HEK293 (cell line): ENCODE data around the gene USP5.
A peak's percentile ranks its signal among the peaks of the same experiment; 100 is the strongest.
"Not testable (repeated sequence)": the region's sequence is repeated elsewhere in the genome, so short reads cannot be mapped to it uniquely, and the experiment has no call there.

Experiments used
- CTCF ChIA-PET: fragments of 350-600 bp; formaldehyde crosslinking; extraction: SDS; loops from one replicate; lab custom pipeline; 2021; ENCODE audit warnings: antibody characterized with exemption; lab: Yijun Ruan, JAX
- POLR2A ChIA-PET: fragments of 300-600 bp; formaldehyde crosslinking; extraction: SDS; loops from one replicate; lab custom pipeline; 2020; ENCODE audit warnings: antibody characterized with exemption, inconsistent platforms; lab: Yijun Ruan, JAX
- H3K27ac ChIP-seq: fragments of 200-500 bp; sonication (Bioruptor generic); 2 replicates; pipeline ENCODE4 v1.5.1; 2014; ENCODE audit warnings: low read depth, low read length, control low read depth, inconsistent platforms; ENCODE audit errors: extremely low read depth
- H3K36me3 ChIP-seq, 2 experiments: fragments of 200-500 bp in 1 of 2; sonication (Bioruptor generic) in 1 of 2; 1 replicate in 1 of 2; 2 replicates in 1 of 2; pipeline ENCODE4 v1.5.1; 2014 to 2017; ENCODE audit warnings: inconsistent platforms in 2 of 2, low read length in 2 of 2; ENCODE audit not compliant: control insufficient read depth in 2 of 2, insufficient read depth in 1 of 2
- H3K4me1 ChIP-seq: fragments of 200-500 bp; sonication (Bioruptor generic); 2 replicates; pipeline ENCODE4 v1.5.1; 2014; ENCODE audit warnings: mild to moderate bottlenecking, low read length, inconsistent platforms; ENCODE audit not compliant: control insufficient read depth, insufficient read depth
- H3K4me3 ChIP-seq: 2 replicates; pipeline ENCODE4 v1.5.1; 2011; ENCODE audit warnings: low read depth, mild to moderate bottlenecking, control low read depth, low read length, moderate library complexity
- H3K9me3 ChIP-seq: fragments of 200-500 bp; sonication (Bioruptor generic); 2 replicates; pipeline ENCODE4 v1.5.1; 2014; ENCODE audit warnings: low read depth, low read length, inconsistent platforms; ENCODE audit not compliant: control insufficient read depth, insufficient read depth
- CTCF ChIP-seq: fragments of 450-650 bp; formaldehyde crosslinking; IDR thresholded peaks from 2 replicates; pipeline ENCODE4 v1.5.1; 2016; ENCODE audit warnings: missing biosample characterization, missing genetic modification characterization
- GLIS2 ChIP-seq: fragments of 450-650 bp; formaldehyde crosslinking; IDR thresholded peaks from 2 replicates; pipeline ENCODE4 v1.5.1; 2016; ENCODE audit warnings: missing biosample characterization, missing genetic modification characterization
- HIC1 ChIP-seq: fragments of 450-650 bp; formaldehyde crosslinking; IDR thresholded peaks from 2 replicates; pipeline ENCODE4 v1.5.1; 2016; ENCODE audit warnings: missing biosample characterization, missing genetic modification characterization
- IKZF3 ChIP-seq: fragments of 450-650 bp; IDR thresholded peaks from 2 replicates; pipeline ENCODE4 v1.5.0; 2018; ENCODE audit warnings: missing biosample characterization, mild to moderate bottlenecking, missing genetic modification characterization, moderate library complexity
- SP3 ChIP-seq: fragments of 450-650 bp; formaldehyde crosslinking; IDR thresholded peaks from 2 replicates; pipeline ENCODE4 v1.5.1; 2016; ENCODE audit warnings: missing biosample characterization, missing genetic modification characterization
- ZBTB49 ChIP-seq: fragments of 450-650 bp; formaldehyde crosslinking; IDR thresholded peaks from 2 replicates; pipeline ENCODE4 v1.5.1; 2016; ENCODE audit warnings: missing biosample characterization, missing genetic modification characterization, low read depth
- ZFHX2 ChIP-seq: fragments of 450-650 bp; formaldehyde crosslinking; conservative IDR thresholded peaks from 2 replicates; pipeline ENCODE4 v1.5.1; 2016; ENCODE audit warnings: missing biosample characterization, missing genetic modification characterization
- ZFP69B ChIP-seq: fragments of 450-650 bp; formaldehyde crosslinking; IDR thresholded peaks from 2 replicates; pipeline ENCODE4 v1.5.1; 2016; ENCODE audit warnings: missing biosample characterization, missing genetic modification characterization
- ZNF148 ChIP-seq: fragments of 450-650 bp; formaldehyde crosslinking; IDR thresholded peaks from 2 replicates; pipeline ENCODE4 v1.5.0; 2017; ENCODE audit warnings: missing biosample characterization, missing genetic modification characterization, borderline replicate concordance
- ZNF335 ChIP-seq: fragments of 450-650 bp; formaldehyde crosslinking; conservative IDR thresholded peaks from 2 replicates; pipeline ENCODE4 v1.5.1; 2016; ENCODE audit warnings: missing biosample characterization, missing genetic modification characterization
- ZNF366 ChIP-seq: fragments of 450-650 bp; formaldehyde crosslinking; conservative IDR thresholded peaks from 2 replicates; pipeline ENCODE4 v1.5.1; 2016; ENCODE audit warnings: missing biosample characterization, missing genetic modification characterization
- ZNF426 ChIP-seq: fragments of 450-650 bp; formaldehyde crosslinking; IDR thresholded peaks from 2 replicates; pipeline ENCODE4 v1.5.1; 2017; ENCODE audit warnings: missing biosample characterization, missing genetic modification characterization, mild to moderate bottlenecking, inconsistent platforms, moderate library complexity
- ZNF501 ChIP-seq: fragments of 450-650 bp; formaldehyde crosslinking; IDR thresholded peaks from 2 replicates; pipeline ENCODE4 v1.5.1; 2016; ENCODE audit warnings: missing biosample characterization, missing genetic modification characterization
- ZNF600 ChIP-seq: fragments of 450-650 bp; formaldehyde crosslinking; IDR thresholded peaks from 2 replicates; pipeline ENCODE4 v1.5.1; 2016; ENCODE audit warnings: missing biosample characterization, missing genetic modification characterization
- ZNF624 ChIP-seq: fragments of 450-650 bp; formaldehyde crosslinking; IDR thresholded peaks from 2 replicates; pipeline ENCODE4 v1.5.1; 2017; ENCODE audit warnings: missing biosample characterization, missing genetic modification characterization
- ZSCAN16 ChIP-seq: fragments of 450-650 bp; formaldehyde crosslinking; IDR thresholded peaks from 2 replicates; pipeline ENCODE4 v1.5.1; 2016; ENCODE audit warnings: missing biosample characterization, missing genetic modification characterization
- ZXDB ChIP-seq: fragments of 450-650 bp; formaldehyde crosslinking; IDR thresholded peaks from 2 replicates; pipeline ENCODE4 v1.5.1; 2016; ENCODE audit warnings: missing biosample characterization, missing genetic modification characterization

Gene USP5

GRCh38 chr12:6869049-6870021 is 17.4 kb downstream of the USP5 start (continued):
- peak; percentile 68 for TF ChIP-seq ZNF335 (tag by site-specific recombination)
- no peak for TF ChIP-seq ZBTB49
- TF ChIP-seq IKZF3 (tag by site-specific recombination): no peak
- TF ChIP-seq ZSCAN16 (tag by site-specific recombination): no peak
- TF ChIP-seq ZNF426: no peak
- peak; percentile 91 for TF ChIP-seq CTCF (tag by site-specific recombination)
- peak; percentile 74 for TF ChIP-seq ZNF366 (tag by site-specific recombination)
- no peak for TF ChIP-seq ZNF148

GRCh38 chr12:6870304-6870703 is 18.4 kb downstream of the USP5 start:
- ChIA-PET POLR2A (interaction anchor here (1.2 to 5.4 kb wide), 7 partner anchors 10 to 74 kb away, joined by 6 to 88 read pairs (median 12); partner anchors contain the start of genes ATN1, C12orf57, CDCA3 and RNU7-1), CTCF (interaction anchor here (0.5 to 5.3 kb wide), 14 partner anchors 14 to 273 kb away, joined by 3 to 71 read pairs (median 6); partner anchors contain the start of genes CDCA3, MLF2 and USP5)
- not testable (repeated sequence) for H3K4me3 ChIP-seq, H3K27ac ChIP-seq, H3K9me3 ChIP-seq, H3K4me1 ChIP-seq
- peaks cover 4 to 49% of the 10 kb centered on the region in 2 experiments; a peak in 2 of 3 replicates for H3K36me3 ChIP-seq

GRCh38 chr12:6871052-6871957 is 19.4 kb downstream of the USP5 start:
- Histone ChIP-seq H3K27ac (0 out of 2 replicates have a peak overlapping the region, but pooled peaks have one; percentile 3), H3K4me3 (no peak overlapping the region), H3K9me3 (no peaks in the 10 kb centered on the region), H3K36me3 (peaks cover 4 to 44% of the 10 kb centered on the region in 2 experiments; a peak in 2 of 3 replicates), H3K4me1 (peaks cover 8% of the 10 kb centered on the region)
- ChIA-PET CTCF (interaction anchor here (0.5 to 5.3 kb wide), 22 partner anchors 10 to 445 kb away, joined by 3 to 71 read pairs (median 8); partner anchors contain the start of genes CDCA3, LRRC23, MLF2 and USP5), POLR2A (interaction anchor here (0.6 to 5.4 kb wide), 16 partner anchors 9 to 318 kb away, joined by 3 to 88 read pairs (median 6); partner anchors contain the start of genes ATN1, C12orf57, CDCA3 and PEX5)
- TF ChIP-seq GLIS2 (tag by site-specific recombination) (peak; percentile 58), ZNF624 (tag by site-specific recombination) (no peak), HIC1 (peak; percentile 46; the same call in 1 of the 2 replicates), ZNF501 (no peak), ZXDB (tag by site-specific recombination) (peak; percentile 24; the same call in 1 of the 2 replicates), SP3 (tag by site-specific recombination) (peak; percentile 78), ZFHX2 (tag by site-specific recombination) (peak; percentile 44), ZFP69B (tag by site-specific recombination) (peak; percentile 17; the same call in 1 of the 2 replicates), ZNF600 (tag by site-specific recombination) (0 out of 2 replicates have a peak, but pooled peaks have one; percentile 32)
